Neutrophil (primary cell): Measurements from ENCODE around the gene PRICKLE3.
A peak's percentile ranks its signal among the peaks of the same experiment; 100 is the strongest.

Experiments
- H3K27ac ChIP-seq: fragments of 200-600 bp; sonication (generic); 2 replicates; pipeline ENCODE4 v1.5.1; 2016; ENCODE audit warnings: mild to moderate bottlenecking, moderate library complexity
- H3K27me3 ChIP-seq: fragments of 200-600 bp; sonication (generic); 2 replicates; pipeline ENCODE4 v1.6.0; 2016; ENCODE audit warnings: mild to moderate bottlenecking
- H3K36me3 ChIP-seq: fragments of 200-600 bp; sonication (generic); 2 replicates; pipeline ENCODE4 v1.5.1; 2017
- H3K4me1 ChIP-seq, 2 experiments: fragments of 200-600 bp in 1 of 2; sonication (generic) in 1 of 2; 1 replicate in 1 of 2; 2 replicates in 1 of 2; pipeline versions ENCODE4 v1.5.1 to v1.6.1; 2013 to 2016; ENCODE audit warnings: low read depth in 1 of 2, low read length in 1 of 2, mild to moderate bottlenecking in 1 of 2, moderate library complexity in 1 of 2; ENCODE audit not compliant: control insufficient read depth in 1 of 2, insufficient read depth in 1 of 2
- H3K4me3 ChIP-seq, 2 experiments: fragments of 200-600 bp in 1 of 2; sonication (generic) in 1 of 2; 1 replicate in 1 of 2; 2 replicates in 1 of 2; pipeline ENCODE4 v1.5.1; 2013 to 2016; ENCODE audit warnings: low read depth in 1 of 2, low read length in 1 of 2, mild to moderate bottlenecking in 1 of 2, moderate library complexity in 1 of 2
- H3K9me3 ChIP-seq: fragments of 200-600 bp; sonication (generic); 2 replicates; pipeline ENCODE4 v1.5.1; 2016
- TF ChIP-seq, protein P1 (sequence below): fragments of 200-600 bp; sonication (generic); IDR thresholded peaks from 2 replicates; pipeline ENCODE4 v1.5.1; 2016; ENCODE audit warnings: antibody characterized with exemption

The PRICKLE3 gene

DNA sequence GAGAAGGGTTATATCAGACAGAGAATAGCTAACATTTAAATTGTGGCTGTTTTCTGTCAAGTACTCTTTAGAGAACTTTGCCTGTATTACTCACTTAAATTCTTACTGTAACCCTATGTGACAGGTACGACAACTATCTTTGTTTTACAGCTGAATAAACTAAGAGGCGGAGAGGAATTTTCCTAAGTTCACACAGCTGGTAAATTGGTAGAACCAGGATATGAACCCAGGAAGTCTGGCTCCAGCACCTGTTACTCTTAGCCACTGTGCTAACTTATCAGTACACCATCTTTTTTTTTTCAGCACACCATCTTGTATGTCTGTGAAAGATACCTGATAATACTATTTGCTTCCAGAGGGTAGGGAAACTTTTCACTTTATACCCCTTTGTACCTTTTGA, 15.8 kb upstream of the PRICKLE3 start:
- H3K27me3 ChIP-seq: peaks cover 29% of the 10 kb centered on the region
- H3K4me3 ChIP-seq: no peak overlapping the region
- no peaks in the 10 kb centered on the region for H3K36me3 ChIP-seq
- no peak overlapping the region for H3K27ac ChIP-seq
- TF ChIP-seq, protein P1, sequence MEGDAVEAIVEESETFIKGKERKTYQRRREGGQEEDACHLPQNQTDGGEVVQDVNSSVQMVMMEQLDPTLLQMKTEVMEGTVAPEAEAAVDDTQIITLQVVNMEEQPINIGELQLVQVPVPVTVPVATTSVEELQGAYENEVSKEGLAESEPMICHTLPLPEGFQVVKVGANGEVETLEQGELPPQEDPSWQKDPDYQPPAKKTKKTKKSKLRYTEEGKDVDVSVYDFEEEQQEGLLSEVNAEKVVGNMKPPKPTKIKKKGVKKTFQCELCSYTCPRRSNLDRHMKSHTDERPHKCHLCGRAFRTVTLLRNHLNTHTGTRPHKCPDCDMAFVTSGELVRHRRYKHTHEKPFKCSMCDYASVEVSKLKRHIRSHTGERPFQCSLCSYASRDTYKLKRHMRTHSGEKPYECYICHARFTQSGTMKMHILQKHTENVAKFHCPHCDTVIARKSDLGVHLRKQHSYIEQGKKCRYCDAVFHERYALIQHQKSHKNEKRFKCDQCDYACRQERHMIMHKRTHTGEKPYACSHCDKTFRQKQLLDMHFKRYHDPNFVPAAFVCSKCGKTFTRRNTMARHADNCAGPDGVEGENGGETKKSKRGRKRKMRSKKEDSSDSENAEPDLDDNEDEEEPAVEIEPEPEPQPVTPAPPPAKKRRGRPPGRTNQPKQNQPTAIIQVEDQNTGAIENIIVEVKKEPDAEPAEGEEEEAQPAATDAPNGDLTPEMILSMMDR: no peak
- no peaks in the 10 kb centered on the region for H3K9me3 ChIP-seq
- peaks cover 0 to 9% of the 10 kb centered on the region in 2 experiments for H3K4me1 ChIP-seq

DNA sequence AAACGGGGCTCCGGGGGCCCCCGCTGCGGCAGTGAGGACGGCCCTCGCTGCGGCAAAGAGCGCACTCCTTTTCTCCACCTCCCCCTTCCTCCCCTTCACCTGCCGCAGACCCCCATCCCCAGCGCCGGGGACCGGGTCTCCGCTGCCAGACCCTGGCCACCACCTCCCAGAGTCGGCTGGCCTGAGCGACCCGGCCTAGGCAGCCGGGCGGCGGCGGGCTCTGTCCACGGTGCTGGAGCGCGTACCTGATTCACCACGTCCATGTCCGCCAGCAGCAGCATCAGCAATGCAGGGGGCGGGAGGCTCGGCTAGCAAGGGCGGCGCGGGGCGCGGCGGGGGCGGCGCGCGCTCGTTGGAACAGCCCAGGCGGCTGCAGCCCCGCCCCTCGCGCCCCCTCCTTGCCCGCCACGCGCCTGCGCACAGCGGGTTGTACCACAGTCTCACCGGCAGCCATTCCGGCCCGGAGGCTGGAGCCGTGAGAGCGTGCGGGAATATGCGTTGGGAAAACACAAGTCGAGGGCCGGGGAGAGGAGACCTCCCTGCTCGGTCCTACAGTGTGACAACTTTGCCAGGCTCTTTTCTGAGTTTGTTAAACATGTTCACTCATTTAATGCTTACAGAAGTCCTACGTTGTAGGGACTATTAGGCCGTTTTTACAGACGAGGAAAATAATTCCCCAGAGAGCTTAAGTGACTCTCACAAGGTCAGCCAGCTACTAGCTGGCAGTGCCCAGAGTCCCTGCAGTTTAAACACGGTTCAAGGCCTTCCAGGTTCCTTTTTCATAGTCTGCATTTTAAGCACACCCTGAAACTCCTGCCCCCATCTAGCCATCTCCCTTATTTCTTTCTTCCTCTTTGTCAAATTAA, 14.0 kb upstream of the PRICKLE3 start, which contains the start of gene SYP:
TSS of gene SYP (minus strand) at position 288 of the 866 bp plus-strand sequence. CDS start at position 281, 7 bp downstream.
- TF ChIP-seq, protein P1: no peak
- H3K9me3 ChIP-seq: no peaks in the 10 kb centered on the region
- peak within 1 kb of the TSS; percentile 32 to 43 for H3K4me3 ChIP-seq
- peaks cover 29% of the 10 kb centered on the region for H3K27me3 ChIP-seq
- no peak within 1 kb of the TSS for H3K27ac ChIP-seq
- H3K4me1 ChIP-seq: peaks cover 0 to 9% of the 10 kb centered on the region in 2 experiments
- H3K36me3 ChIP-seq: no peaks in the 10 kb centered on the region

DNA sequence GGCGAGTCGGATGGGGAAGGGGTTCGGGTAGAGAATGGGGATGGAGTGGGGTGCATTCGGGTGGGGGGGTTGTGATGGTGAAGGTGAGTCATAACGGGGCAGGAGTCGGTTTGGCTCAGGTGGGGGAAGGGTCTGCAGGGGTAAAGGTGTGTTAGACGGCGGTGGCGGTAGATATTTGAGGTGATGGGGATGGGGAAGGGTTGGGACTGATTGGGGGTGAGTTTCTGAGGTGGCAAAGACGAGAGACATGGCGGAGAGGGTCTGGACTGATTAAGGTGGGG, 13.1 kb upstream of the PRICKLE3 start:
- H3K36me3 ChIP-seq: no peaks in the 10 kb centered on the region
- H3K27ac ChIP-seq: no peak overlapping the region
- peaks cover 0 to 9% of the 10 kb centered on the region in 2 experiments for H3K4me1 ChIP-seq
- TF ChIP-seq, protein P1: no peak
- peaks cover 29% of the 10 kb centered on the region for H3K27me3 ChIP-seq
- no peak overlapping the region for H3K4me3 ChIP-seq
- H3K9me3 ChIP-seq: no peaks in the 10 kb centered on the region

DNA sequence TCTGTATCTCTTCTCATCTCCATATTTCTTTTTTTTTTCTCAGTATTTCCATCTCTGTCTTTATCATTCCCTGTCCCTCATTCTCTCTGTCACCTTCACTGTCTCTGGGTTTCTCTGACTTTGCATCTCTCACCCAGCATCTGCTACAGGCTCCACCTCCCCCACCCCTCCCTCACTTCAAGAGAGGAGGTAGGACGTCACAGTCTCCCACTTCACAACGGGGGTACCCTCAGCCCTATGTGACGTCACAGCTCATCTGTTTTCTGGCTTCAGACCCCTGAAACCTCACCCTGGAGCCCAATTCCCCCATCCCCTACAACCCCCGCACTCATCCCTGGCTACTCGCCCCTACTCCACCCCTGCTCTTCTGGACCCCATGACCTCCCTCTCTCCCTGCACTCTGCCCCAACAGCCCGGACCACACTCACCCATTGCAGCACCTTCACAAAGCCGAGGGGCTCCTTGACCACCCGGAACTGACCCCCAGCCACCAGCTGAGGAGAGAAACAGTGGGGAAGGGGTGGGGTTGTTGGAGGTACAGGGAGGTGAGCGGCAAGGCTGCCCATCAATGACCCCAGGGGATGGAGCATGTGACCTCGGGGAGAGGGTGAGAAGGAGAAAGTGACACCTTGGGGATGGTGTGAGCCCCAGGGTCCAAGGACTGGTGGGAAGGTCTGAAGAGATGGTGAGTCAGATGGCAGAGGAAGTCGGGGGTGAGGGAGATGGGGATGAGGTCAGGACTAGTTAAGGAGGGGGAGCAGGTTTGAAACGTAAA, 12.6 kb upstream of the PRICKLE3 start:
- no peak overlapping the region for H3K4me3 ChIP-seq
- H3K9me3 ChIP-seq: no peaks in the 10 kb centered on the region
- TF ChIP-seq, protein P1: no peak
- peaks cover 0 to 9% of the 10 kb centered on the region in 2 experiments for H3K4me1 ChIP-seq
- no peaks in the 10 kb centered on the region for H3K36me3 ChIP-seq
- peaks cover 29% of the 10 kb centered on the region for H3K27me3 ChIP-seq
- H3K27ac ChIP-seq: no peak overlapping the region

DNA sequence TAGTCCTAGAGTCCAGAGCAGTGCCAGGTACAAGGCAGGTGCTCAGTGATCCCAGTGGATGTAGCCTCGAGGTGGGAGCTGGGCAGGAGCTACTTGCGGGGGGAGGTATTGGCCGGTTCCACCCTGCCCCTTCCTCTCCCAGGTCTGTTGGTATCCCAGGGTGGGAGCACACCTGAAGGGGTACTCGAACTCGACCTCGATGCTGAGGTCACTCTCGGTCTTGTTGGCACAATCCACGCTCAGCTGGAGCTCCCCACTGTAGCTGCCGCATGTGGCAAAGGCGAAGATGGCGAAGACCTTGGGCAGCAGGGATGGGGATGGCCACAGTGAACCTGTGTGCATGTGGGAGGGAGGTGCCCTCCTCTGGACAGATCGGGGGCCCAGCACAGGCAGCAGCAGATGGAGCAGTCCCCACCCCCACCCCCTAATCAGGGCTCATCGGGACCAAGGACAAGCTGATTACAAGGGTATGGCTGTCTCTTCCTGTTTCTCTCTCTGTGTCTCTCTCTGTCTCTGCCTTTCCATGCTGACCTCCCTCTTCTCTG, 11.4 kb upstream of the PRICKLE3 start:
- Histone ChIP-seq H3K36me3 (no peaks in the 10 kb centered on the region), H3K27ac (no peak overlapping the region), H3K4me1 (peaks cover 0 to 9% of the 10 kb centered on the region in 2 experiments), H3K9me3 (no peaks in the 10 kb centered on the region), H3K4me3 (no peak overlapping the region), H3K27me3 (peaks cover 29% of the 10 kb centered on the region)
- TF ChIP-seq, protein P1: no peak
